Measurements from ENCODE around the gene SLC7A8. TPM values are rescaled to one million over a fixed set of nuclear protein-coding genes. Genes with fewer than 3 reads are reported as not detected.

The SLC7A8 gene

Small RNA genes within 50 kb of the gene (small RNA-seq; reads per million reads assigned to genes)
- gene AL049829.1 (ENCODE audit: insufficient read depth) (not detected), gene RNU6-1138P (ENCODE audit: insufficient read depth) (not detected)

Data from neuronal stem cell (in vitro differentiated cells).